IMR-90 (cell line): Measurements from ENCODE around the gene ST6GALNAC3. TPM values are rescaled to one million over a fixed set of nuclear protein-coding genes. Genes with fewer than 3 reads are reported as not detected.

Experiments used
- ATAC-seq: fragments of 200-7000 bp; cut with Tn5 transposase; 2 replicates; pipeline ENCODE4 v1.9.1; 2020; ENCODE audit warnings: low read depth, mild to moderate bottlenecking, moderate library complexity
- BruUV-seq: library from RNA; stranded (reverse); fragments of 400-500 nt; replicated peaks from 2 replicates; lab custom pipeline; 2021; lab: Mats Ljungman, UMichigan
- CTCF ChIA-PET: fragments of 300-600 bp; formaldehyde crosslinking; extraction: SDS; loops from one replicate; lab custom pipeline; 2021; ENCODE audit warnings: antibody characterized with exemption; lab: Yijun Ruan, JAX
- POLR2A ChIA-PET: fragments of 300-600 bp; sonication (Branson Sonifier 250); formaldehyde crosslinking; loops from one replicate; lab custom pipeline; 2022; ENCODE audit warnings: antibody characterized with exemption; ENCODE audit not compliant: unreplicated experiment; lab: Charles Lee
- DNase-seq: peaks from one replicate; pipeline ENCODE4 v3.0.0; 2013
- H2AFZ ChIP-seq: replicated peaks from 2 replicates; pipeline ENCODE3; 2013; ENCODE audit warnings: low read length, mild to moderate bottlenecking; ENCODE audit not compliant: poor library complexity
- H2AK5ac ChIP-seq: 2 replicates; pipeline ENCODE4 v1.6.1; 2013; ENCODE audit warnings: low read depth, low read length, inconsistent platforms
- H2AK9ac ChIP-seq: replicated peaks from 2 replicates; pipeline ENCODE3; 2013; ENCODE audit warnings: mild to moderate bottlenecking, low read depth, low read length, moderate library complexity; ENCODE audit not compliant: poor library complexity
- H2BK120ac ChIP-seq: 2 replicates; pipeline ENCODE4 v1.6.1; 2013; ENCODE audit warnings: low read depth, low read length, inconsistent platforms
- H2BK15ac ChIP-seq: 3 replicates; pipeline ENCODE4 v1.6.1; 2013; ENCODE audit warnings: low read depth, low read length, inconsistent platforms
- H2BK20ac ChIP-seq: 2 replicates; pipeline ENCODE4 v1.6.1; 2013; ENCODE audit warnings: low read depth, mild to moderate bottlenecking, inconsistent platforms, low read length, moderate library complexity
- H2BK5ac ChIP-seq: 2 replicates; pipeline ENCODE4 v1.6.1; 2013; ENCODE audit warnings: mild to moderate bottlenecking, low read depth, low read length, inconsistent platforms; ENCODE audit not compliant: poor library complexity, severe bottlenecking
- H3K14ac ChIP-seq: replicated peaks from 2 replicates; pipeline ENCODE4 v1.6.1; 2013; ENCODE audit warnings: low read depth, low read length, inconsistent platforms
- H3K18ac ChIP-seq: 2 replicates; pipeline ENCODE4 v1.6.1; 2013; ENCODE audit warnings: low read depth, low read length, control low read depth
- H3K23ac ChIP-seq: 2 replicates; pipeline ENCODE4 v1.6.1; 2013; ENCODE audit warnings: low read depth, low read length, inconsistent platforms
- H3K27ac ChIP-seq: 2 replicates; pipeline ENCODE4 v1.5.1; 2013; ENCODE audit warnings: mild to moderate bottlenecking, control low read depth, low read length; ENCODE audit not compliant: insufficient read depth
- H3K27me3 ChIP-seq: 2 replicates; pipeline ENCODE4 v1.6.1; 2013; ENCODE audit warnings: low read length; ENCODE audit not compliant: control insufficient read depth, insufficient read depth
- H3K36me3 ChIP-seq: 2 replicates; pipeline ENCODE4 v1.6.1; 2013; ENCODE audit warnings: low read length, mixed read lengths; ENCODE audit not compliant: control insufficient read depth, insufficient read depth
- H3K4ac ChIP-seq: 2 replicates; pipeline ENCODE4 v1.6.1; 2013; ENCODE audit warnings: low read depth, low read length, inconsistent platforms
- H3K4me1 ChIP-seq: 2 replicates; pipeline ENCODE4 v1.6.1; 2013; ENCODE audit warnings: low read length, mixed read lengths; ENCODE audit not compliant: control insufficient read depth, insufficient read depth
- H3K4me2 ChIP-seq: 2 replicates; pipeline ENCODE4 v1.6.1; 2013; ENCODE audit warnings: low read depth, mild to moderate bottlenecking, control low read depth, low read length, moderate library complexity
- H3K4me3 ChIP-seq: 2 replicates; pipeline ENCODE4 v1.5.1; 2013; ENCODE audit warnings: low read depth, mild to moderate bottlenecking, control low read depth, low read length, moderate library complexity; ENCODE audit not compliant: insufficient read depth
- H3K56ac ChIP-seq: 2 replicates; pipeline ENCODE4 v1.6.1; 2013; ENCODE audit warnings: low read length, inconsistent platforms; ENCODE audit not compliant: insufficient read depth; ENCODE audit errors: extremely low read depth
- H3K79me1 ChIP-seq, 2 experiments: 2 replicates each; pipeline ENCODE4 v1.6.1; 2013; ENCODE audit warnings: low read length in 2 of 2, inconsistent platforms in 1 of 2, low read depth in 1 of 2
- H3K9ac ChIP-seq: 2 replicates; pipeline ENCODE4 v1.6.1; 2013; ENCODE audit warnings: low read depth, low read length, control low read depth
- H3K9me1 ChIP-seq: 2 replicates; pipeline ENCODE4 v1.6.1; 2013; ENCODE audit warnings: low read length, inconsistent platforms; ENCODE audit not compliant: insufficient read depth
- H3K9me3 ChIP-seq: 2 replicates; pipeline ENCODE4 v1.6.1; 2013; ENCODE audit warnings: low read length; ENCODE audit not compliant: control insufficient read depth, insufficient read depth
- H4K20me1 ChIP-seq: 2 replicates; pipeline ENCODE4 v1.6.1; 2013; ENCODE audit warnings: low read length, inconsistent platforms; ENCODE audit not compliant: insufficient read depth
- H4K5ac ChIP-seq: 2 replicates; pipeline ENCODE4 v1.6.1; 2013; ENCODE audit warnings: mild to moderate bottlenecking, low read depth, low read length, control low read depth
- H4K8ac ChIP-seq, 2 experiments: 2 replicates each; pipeline ENCODE4 v1.6.1; 2013; ENCODE audit warnings: low read depth in 2 of 2, low read length in 2 of 2, control low read depth in 1 of 2, inconsistent platforms in 1 of 2
- H4K91ac ChIP-seq: 2 replicates; pipeline ENCODE4 v1.6.1; 2013; ENCODE audit warnings: low read depth, low read length, inconsistent platforms; ENCODE audit not compliant: insufficient read depth
- BHLHE40 ChIP-seq: fragments of 150-350 bp; IDR thresholded peaks from 2 replicates; pipeline ENCODE4 v1.6.1; 2016; ENCODE audit warnings: mild to moderate bottlenecking, low read depth, low read length
- CEBPB ChIP-seq: IDR thresholded peaks from 2 replicates; pipeline ENCODE4 v1.6.1; 2012; ENCODE audit warnings: low read depth, low read length, improper control_type of control experiment
- CHD1 ChIP-seq: IDR thresholded peaks from 2 replicates; pipeline ENCODE4 v1.6.1; 2012; ENCODE audit warnings: low read depth, low read length, improper control_type of control experiment
- CTCF ChIP-seq: conservative IDR thresholded peaks from 2 replicates; pipeline ENCODE4 v1.5.1; 2012; ENCODE audit warnings: mild to moderate bottlenecking, low read depth, low read length, improper control_type of control experiment
- ELK1 ChIP-seq: fragments of 150-350 bp; IDR thresholded peaks from 2 replicates; pipeline ENCODE4 v1.6.1; 2016; ENCODE audit warnings: low read depth, mild to moderate bottlenecking, low read length, moderate library complexity, borderline replicate concordance
- FOS ChIP-seq: fragments of 150-350 bp; IDR thresholded peaks from 2 replicates; pipeline ENCODE4 v1.6.1; 2016; ENCODE audit warnings: low read depth, low read length
- MAFK ChIP-seq: IDR thresholded peaks from 2 replicates; pipeline ENCODE4 v1.6.1; 2012; ENCODE audit warnings: low read depth, low read length, improper control_type of control experiment
- MAZ ChIP-seq: IDR thresholded peaks from 2 replicates; pipeline ENCODE4 v1.6.1; 2012; ENCODE audit warnings: low read depth, mild to moderate bottlenecking, low read length, improper control_type of control experiment, moderate library complexity, borderline replicate concordance
- MXI1 ChIP-seq: IDR thresholded peaks from 2 replicates; pipeline ENCODE4 v1.6.1; 2012; ENCODE audit warnings: low read depth, mild to moderate bottlenecking, low read length, moderate library complexity, borderline replicate concordance
- NFE2L2 ChIP-seq: fragments of 150-350 bp; IDR thresholded peaks from 2 replicates; pipeline ENCODE4 v1.6.1; 2016; ENCODE audit warnings: low read depth, mild to moderate bottlenecking, low read length
- RAD21 ChIP-seq: IDR thresholded peaks from 2 replicates; pipeline ENCODE4 v1.6.1; 2012; ENCODE audit warnings: low read length, improper control_type of control experiment
- RCOR1 ChIP-seq: IDR thresholded peaks from 2 replicates; pipeline ENCODE4 v1.6.1; 2012; ENCODE audit warnings: mild to moderate bottlenecking, low read length, improper control_type of control experiment; ENCODE audit not compliant: insufficient replicate concordance
- RFX5 ChIP-seq: IDR thresholded peaks from 2 replicates; pipeline ENCODE4 v1.8.0; 2012; ENCODE audit warnings: low read depth, mild to moderate bottlenecking, low read length, moderate library complexity
- SMC3 ChIP-seq: fragments of 150-350 bp; IDR thresholded peaks from 2 replicates; pipeline ENCODE4 v1.6.1; 2016; ENCODE audit warnings: low read depth, mild to moderate bottlenecking, antibody characterized with exemption, low read length, moderate library complexity
- WGBS, 2 experiments: methylation state at CpG; one replicate each; pipeline versions ENCODE4 v1.1.5 to v1.1.7; 2013; ENCODE audit warnings: missing lambda C conversion rate in 2 of 2; ENCODE audit not compliant: insufficient read length in 1 of 2; ENCODE audit errors: extremely low coverage in 2 of 2; 5-methylcytosine and 5-hydroxymethylcytosine counted together
- dilution Hi-C: fragments of 300-500 bp; cut with HindIII; formaldehyde crosslinking; loops from one replicate; pipeline ENCODE4 v1.14.3; 2018; ENCODE audit warnings: low sequenced_read_pairs; ENCODE audit not compliant: unreplicated experiment
- in situ Hi-C: fragments of 300-500 bp; cut with MboI; formaldehyde crosslinking; loops from 3 replicates; pipeline ENCODE4 v1.14.3; 2019; ENCODE audit warnings: low sequenced_read_pairs, inconsistent platforms, mixed read lengths
- intact Hi-C: fragments of 100-400 bp; cut with micrococcal nuclease; formaldehyde crosslinking; loops from 2 replicates; pipeline ENCODE4 v1.10.0; 2022
- polyA plus RNA-seq, 3 experiments: library from polyadenylated mRNA; depleted of rRNA; stranded (reverse); fragments of >200 nt; gene quantifications; 2 replicates each; pipeline ENCODE4 v1.2.3, GENCODE V29; 2012; ENCODE audit warnings: low replicate concordance in 1 of 3
- total RNA-seq: library from RNA; depleted of rRNA; stranded (reverse); fragments of >200 nt; gene quantifications from 2 replicates; pipeline ENCODE4 v1.2.3, GENCODE V29; 2012
- TF ChIP-seq, protein P1 (sequence below): fragments of 150-350 bp; IDR thresholded peaks from 2 replicates; pipeline ENCODE4 v1.6.1; 2017; ENCODE audit warnings: mild to moderate bottlenecking, antibody characterized with exemption, low read length, low read depth

The ST6GALNAC3 gene
- total and polyA plus RNA-seq, 2 of the 4 experiments (the other 2 are of a cell fraction), result 0.65 to 1.3 TPM

GRCh38 chr1:76239470-76239918 is 164.9 kb downstream of the ST6GALNAC3 start:
- TF ChIP-seq MXI1 (no peak), BHLHE40 (no peak), FOS (no peak), NFE2L2 (no peak), SMC3 (no peak), RFX5 (no peak), MAZ (no peak), CEBPB (no peak), CHD1 (no peak), ELK1 (no peak), RAD21 (no peak), CTCF (no peak), RCOR1 (no peak), MAFK (no peak)
- TF ChIP-seq, protein P1, sequence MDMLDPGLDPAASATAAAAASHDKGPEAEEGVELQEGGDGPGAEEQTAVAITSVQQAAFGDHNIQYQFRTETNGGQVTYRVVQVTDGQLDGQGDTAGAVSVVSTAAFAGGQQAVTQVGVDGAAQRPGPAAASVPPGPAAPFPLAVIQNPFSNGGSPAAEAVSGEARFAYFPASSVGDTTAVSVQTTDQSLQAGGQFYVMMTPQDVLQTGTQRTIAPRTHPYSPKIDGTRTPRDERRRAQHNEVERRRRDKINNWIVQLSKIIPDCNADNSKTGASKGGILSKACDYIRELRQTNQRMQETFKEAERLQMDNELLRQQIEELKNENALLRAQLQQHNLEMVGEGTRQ, result no peak
- no peak for DNase-seq
- Histone ChIP-seq H3K14ac (no peak overlapping the region), H3K18ac (no peak overlapping the region), H2AK9ac (no peak overlapping the region), H3K4ac (no peak overlapping the region), H3K9me1 (no peaks in the 10 kb centered on the region), H3K4me3 (no peak overlapping the region), H2BK20ac (no peak overlapping the region), H4K5ac (no peak overlapping the region), H3K27ac (no peak overlapping the region), H3K79me1 (no peaks in the 10 kb centered on the region), H2AK5ac (no peak overlapping the region), H2BK15ac (no peak overlapping the region), H3K9ac (no peak overlapping the region), H2BK120ac (no peak overlapping the region), H4K20me1 (no peaks in the 10 kb centered on the region), H3K56ac (no peak overlapping the region), H3K4me2 (no peak overlapping the region), H3K27me3 (no peaks in the 10 kb centered on the region), H3K4me1 (no peaks in the 10 kb centered on the region), H4K91ac (no peak overlapping the region), H3K23ac (no peak overlapping the region), H4K8ac (no peak overlapping the region), H2BK5ac (no peak overlapping the region), H3K9me3 (no peaks in the 10 kb centered on the region), H2AFZ (no peak overlapping the region), H3K36me3 (no peaks in the 10 kb centered on the region)
- no peak for ATAC-seq
- dilution Hi-C loops (no loop called here), in situ Hi-C loops (no loop called here), intact Hi-C loops (no loop called here)
- CTCF ChIA-PET, result no interaction called here
- no TSS peak for BruUV-seq
- POLR2A ChIA-PET, result no interaction called here
- no CpG with 5 or more reads among the region's 3 CpGs for WGBS, 2 experiments
